NCI-H446 (cell line): ENCODE results near the gene BTBD17.

Experiments used
- DNase-seq, 2 experiments: peaks; one replicate each; lab custom pipeline; 2025; lab: John Stamatoyannopoulos, UW

Gene BTBD17

GRCh38 chr17:74358697-74359096 is 3.0 kb downstream of the BTBD17 start:
- DNase-seq = no peak

- no peak for DNase-seq
Measured at GRCh38 chr17:74357466-74357809, 4.2 kb downstream of the BTBD17 start.

DNA sequence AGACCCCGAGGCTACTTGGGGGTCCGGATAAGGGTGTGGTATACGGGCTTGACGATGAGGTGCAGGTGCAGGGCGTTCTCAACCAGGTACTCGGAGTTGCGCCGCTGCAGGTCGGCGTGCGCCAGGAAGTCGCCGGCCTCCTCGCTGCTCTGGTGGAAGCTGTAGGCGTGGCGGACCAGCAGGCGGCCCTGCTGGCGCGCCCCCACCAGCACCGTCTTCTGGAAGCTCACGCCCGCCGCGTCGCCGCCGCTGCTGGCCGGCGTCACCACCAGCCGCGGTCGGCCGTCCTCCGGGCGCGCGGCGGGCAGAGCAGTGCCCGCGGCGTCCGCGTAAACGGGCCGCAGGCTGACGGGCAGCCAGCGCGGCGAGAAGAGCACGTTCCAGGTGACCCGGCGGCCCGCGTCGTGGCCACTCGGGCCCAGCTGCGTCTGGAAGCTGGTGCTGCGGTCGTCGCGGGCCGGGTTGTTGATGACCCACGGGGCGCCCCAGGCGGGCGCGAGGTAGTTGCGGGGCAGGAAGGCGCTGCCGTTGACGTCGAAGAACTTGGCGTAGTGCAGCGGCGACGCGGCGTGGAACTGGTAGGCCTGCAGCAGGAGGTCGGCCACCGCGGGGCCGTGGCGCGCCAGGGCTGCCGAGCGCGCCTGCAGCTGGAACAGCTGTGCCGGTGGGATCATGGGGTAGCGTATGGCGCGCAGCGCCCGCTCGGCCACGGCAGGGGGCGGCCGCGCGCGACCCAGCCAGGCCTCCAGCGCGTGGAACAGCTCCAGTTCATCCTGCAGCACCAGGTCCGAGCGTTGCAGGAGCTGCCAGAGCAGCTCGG is 4.8 kb downstream of the BTBD17 start:
- no peak for DNase-seq

- no peak for DNase-seq
Measured at GRCh38 chr17:74355065-74355464, 6.6 kb downstream of the BTBD17 start.

DNA sequence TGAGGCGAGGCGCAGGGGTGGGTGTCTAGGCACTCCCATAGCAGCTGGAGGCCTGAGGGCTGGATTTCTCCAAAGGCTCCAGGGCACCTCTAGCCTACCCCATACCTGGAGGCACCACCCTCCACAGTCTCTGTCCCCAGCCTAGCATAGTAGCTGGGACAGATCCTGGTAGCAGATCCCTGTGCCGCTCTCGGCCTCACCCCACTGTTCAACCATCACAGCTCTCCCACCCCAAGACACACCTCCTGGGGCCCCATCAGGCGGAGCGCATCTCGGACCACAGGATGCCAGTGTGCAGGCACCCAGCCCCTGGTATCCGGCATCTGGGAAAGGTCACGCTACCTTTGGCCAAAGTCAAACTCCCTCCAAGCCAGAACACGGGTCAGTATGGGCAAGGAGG is 7.1 kb downstream of the BTBD17 start:
- no peak for DNase-seq

GRCh38 chr17:74354123-74354522 is 7.5 kb downstream of the BTBD17 start:
- DNase-seq = no peak

- DNase-seq = no peak
Measured at GRCh38 chr17:74353446-74354060, 8.1 kb downstream of the BTBD17 start.

- DNase-seq = no peak
Measured at GRCh38 chr17:74351552-74352210, 10.0 kb downstream of the BTBD17 start.

- DNase-seq = no peak
Measured at GRCh38 chr17:74350486-74350885, 11.2 kb downstream of the BTBD17 start.

GRCh38 chr17:74349120-74349519 is 12.5 kb downstream of the BTBD17 start:
- DNase-seq = no peak

DNA sequence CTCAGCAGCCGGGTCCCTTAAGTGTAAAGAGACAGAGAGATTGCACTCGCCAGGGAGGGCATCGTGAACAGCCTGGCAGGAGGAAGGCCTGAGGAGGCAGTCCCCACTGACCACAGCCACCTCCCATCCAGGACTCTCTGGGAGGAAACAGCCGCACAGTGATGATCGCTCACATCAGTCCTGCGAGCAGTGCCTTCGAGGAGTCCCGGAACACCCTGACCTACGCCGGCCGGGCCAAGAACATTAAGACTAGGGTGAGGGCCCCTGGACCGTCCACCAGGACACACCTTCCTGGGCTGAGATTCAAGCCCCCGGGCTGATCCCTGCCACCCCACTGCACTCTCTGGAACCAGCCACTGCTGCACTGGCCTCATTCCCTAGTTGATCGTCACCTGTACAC is 14.0 kb downstream of the BTBD17 start:
- DNase-seq = no peak

DNA sequence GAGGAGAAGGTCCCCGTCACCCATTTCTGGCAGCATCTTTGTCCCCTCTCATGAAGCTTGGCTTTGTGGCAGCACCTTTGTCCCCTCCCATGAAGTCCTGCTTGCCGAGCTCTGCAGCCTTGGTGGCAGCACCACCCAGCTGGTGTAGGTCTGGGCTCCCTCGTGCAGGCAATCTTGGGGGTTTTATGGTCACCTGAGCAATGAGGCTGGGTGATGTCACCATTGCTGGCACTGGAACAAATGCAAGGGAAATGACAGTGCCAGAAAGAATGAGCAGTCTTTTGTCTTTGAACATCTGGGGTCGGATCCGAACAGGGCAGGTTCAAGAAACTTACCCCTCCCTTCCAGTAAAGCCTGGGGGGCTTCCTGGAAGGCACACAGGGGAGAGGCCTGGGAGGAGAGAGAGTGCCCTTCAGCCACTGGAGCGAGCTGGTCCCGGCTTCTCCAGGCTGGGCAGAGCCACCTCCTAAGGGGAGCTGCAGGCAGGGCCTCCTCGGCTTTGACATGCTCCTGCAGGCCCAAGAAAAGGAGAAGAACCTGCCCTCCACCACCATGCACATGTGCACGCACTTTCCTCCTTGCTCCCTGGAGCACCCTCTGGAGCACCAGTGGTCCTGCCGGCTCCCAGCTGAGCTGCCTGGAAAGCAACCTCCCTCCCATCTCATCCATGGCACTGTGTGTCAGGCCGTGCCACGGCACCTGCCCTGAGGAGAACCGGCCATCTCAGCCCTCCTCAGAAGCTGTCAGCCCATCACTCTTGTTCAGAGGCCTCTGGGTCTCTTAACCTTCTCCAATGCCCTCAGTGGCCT is 16.0 kb downstream of the BTBD17 start:
- no peak for DNase-seq

- no peak for DNase-seq
Measured at GRCh38 chr17:74344658-74345057, 17.0 kb downstream of the BTBD17 start.

DNA sequence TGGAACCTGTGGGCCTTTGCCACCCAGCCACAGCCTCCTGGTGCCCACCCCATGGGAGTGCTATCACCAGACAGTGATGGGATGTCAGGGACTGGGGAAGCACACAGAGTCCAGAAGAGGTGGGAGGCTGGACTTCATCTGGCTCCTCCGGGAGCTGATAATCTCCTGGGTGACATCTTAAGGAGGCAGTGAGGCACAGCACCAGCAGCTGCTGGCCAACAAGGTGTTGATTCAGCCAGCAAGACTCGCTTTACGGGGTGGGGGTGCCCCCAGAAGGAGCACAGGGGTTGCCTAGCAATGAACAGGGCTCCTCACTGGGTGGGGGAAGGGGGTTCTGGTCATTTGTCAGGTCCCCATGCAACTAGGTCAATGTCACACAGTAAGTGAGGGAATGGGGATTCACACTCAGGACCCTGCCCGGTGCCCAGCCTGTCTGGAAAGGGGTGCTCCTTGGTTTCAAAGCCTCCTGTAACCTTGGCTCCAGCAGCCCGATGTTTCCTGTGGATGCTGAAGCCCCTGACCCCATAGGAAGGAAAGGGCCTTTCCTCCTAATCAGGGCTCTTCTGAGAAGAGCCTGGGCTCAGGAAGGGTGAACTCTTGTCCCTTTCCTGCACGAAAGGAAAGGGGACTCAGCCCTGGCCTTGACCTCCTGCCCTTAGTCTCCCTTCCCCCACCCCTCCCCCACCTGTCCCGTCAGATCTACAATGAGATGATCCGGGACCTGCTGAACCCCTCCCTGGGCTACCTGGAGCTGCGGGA is 18.0 kb downstream of the BTBD17 start:
- no peak for DNase-seq

DNA sequence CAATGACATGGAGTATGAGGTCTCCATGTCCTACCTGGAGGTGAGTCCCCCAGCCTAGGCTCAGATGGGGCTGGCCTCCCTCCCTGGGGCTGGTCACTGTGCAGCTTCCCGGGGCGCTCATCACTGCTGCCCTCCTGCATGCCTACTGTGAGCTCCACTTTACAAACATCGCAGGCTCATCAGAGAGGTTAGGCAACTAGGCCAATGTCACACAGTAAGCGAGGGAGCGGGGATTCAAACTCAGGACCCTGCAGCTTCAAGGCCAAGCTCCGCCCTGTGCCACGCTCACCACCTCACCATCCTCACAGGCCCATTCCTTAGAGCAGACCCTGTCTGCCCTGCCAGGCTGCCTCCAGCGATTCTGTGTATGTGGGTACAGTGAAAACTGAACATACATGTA is 18.5 kb downstream of the BTBD17 start:
- no peak for DNase-seq

GRCh38 chr17:74342224-74342623 is 19.4 kb downstream of the BTBD17 start:
- no peak for DNase-seq

DNA sequence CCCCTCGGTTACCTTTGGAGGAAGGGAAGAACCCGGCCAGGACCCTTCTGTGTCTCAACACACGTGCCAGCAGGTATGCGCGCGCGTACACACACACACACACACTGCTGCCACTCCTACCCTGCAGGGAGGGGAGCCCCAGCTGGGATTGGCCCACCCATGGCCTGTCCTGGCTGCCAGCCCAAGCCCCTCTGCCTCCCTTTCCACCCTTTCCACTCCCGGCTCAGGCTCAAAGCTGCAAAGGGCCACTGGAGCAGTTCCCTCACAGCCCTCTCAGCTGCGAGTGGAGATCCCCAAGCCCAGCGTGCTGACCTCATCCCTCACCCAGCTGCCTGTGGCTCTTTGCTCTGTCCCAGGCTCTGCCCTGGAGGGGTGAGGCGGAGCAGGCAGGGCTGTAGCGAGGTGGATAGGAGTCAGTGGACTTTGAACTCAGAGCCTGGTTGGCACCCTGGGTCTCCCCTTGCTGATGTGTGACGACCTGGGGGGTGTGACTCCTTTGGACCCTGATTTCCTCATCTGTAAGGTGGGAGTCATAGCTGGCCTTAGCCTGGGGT is 21.1 kb downstream of the BTBD17 start:
- no peak for DNase-seq

- no peak for DNase-seq
Measured at GRCh38 chr17:74339537-74340195, 22.0 kb downstream of the BTBD17 start.

GRCh38 chr17:74337834-74338500 is 23.7 kb downstream of the BTBD17 start:
- DNase-seq = no peak

DNA sequence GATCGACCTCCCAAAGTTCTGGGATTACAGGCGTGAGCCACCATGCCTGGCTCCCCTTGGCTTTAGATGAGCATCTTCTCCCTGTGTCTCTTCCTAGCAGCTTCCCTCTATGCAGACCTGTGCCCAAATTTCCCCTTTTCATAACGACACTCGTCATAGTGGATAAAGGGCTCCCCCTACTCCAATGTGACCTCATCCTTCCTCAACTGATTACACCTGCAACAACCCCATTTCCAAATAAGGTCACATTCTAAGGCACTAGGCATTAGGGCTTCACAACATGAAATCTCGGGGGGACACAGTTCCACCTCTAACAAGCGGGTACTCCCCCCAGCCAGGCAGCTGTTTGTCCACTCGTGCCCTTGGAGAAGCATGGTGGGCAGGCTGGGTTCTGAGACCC is 25.4 kb downstream of the BTBD17 start:
- no peak for DNase-seq
